ENCODE results near the gene SLC13A5.

DNA sequence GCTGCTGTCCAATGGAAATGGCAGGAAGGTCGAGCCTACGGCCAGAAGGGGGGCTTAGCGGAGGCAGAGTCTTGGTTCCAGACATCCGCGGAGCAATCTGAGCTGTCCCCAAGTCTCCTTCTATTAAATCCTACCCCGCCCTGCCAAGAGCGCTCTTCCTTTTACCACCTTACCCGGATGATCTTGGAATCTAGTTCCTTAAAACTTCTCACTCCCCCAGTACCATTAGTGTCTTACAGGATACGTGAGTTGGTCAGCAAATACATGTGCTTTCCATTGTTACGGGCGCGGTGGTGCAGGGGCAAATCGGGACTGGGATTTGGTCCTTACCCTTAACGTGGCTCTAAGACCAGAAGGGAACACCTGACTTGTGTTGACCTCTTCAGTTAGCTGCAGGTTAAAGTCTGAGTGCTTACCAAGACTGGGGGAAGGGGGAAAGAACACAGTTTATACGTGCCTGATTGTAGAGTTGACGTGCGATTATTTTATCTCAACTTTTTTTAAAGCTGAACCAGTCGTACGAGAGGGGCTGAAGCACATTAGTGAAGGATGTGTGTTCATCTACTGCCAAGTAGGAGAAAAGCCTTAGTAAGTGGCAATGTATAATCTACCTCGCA is 71.8 kb downstream of the SLC13A5 start:
- TF ChIP-seq CTCF (IDR thresholded peaks at IDR 0.05 in 2 of 3, conservative IDR thresholded peaks at IDR 0.05 in 1 of 3; ENCODE audit: control insufficient read depth in 2 of 3, extremely low read depth in 1 of 3, insufficient read depth in 1 of 3, low read depth in 3 of 3, low read length in 3 of 3): no peak
- TF ChIP-seq POLR2AphosphoS2 (IDR thresholded peaks at IDR 0.05; ENCODE audit: low read depth, low read length): no peak
- no peak for TF ChIP-seq YY1 (IDR thresholded peaks at IDR 0.05; ENCODE audit: low read depth, low read length)
- no peak for TF ChIP-seq BRCA1 (IDR thresholded peaks at IDR 0.05; ENCODE audit: low read depth, low read length)
- TF ChIP-seq REST (IDR thresholded peaks at IDR 0.05; ENCODE audit: low read depth, low read length): no peak
- TF ChIP-seq RFX5 (IDR thresholded peaks at IDR 0.05; ENCODE audit: low read depth, low read length): no peak
- no peak for TF ChIP-seq EP300 (IDR thresholded peaks at IDR 0.05; ENCODE audit: borderline replicate concordance in 1 of 2, control insufficient read depth in 1 of 2, low read depth in 2 of 2, low read length in 2 of 2)
- no peak for TF ChIP-seq ZNF274 (IDR thresholded peaks at IDR 0.05; ENCODE audit: insufficient read depth, insufficient read length)
- no peak for TF ChIP-seq NR2F1 (conservative IDR thresholded peaks at IDR 0.05)
- TF ChIP-seq EZH2 (IDR thresholded peaks at IDR 0.05; ENCODE audit: borderline replicate concordance, control insufficient read depth, low read depth, low read length): no peak
- no peak for TF ChIP-seq TCF7 (IDR thresholded peaks at IDR 0.05; ENCODE audit: borderline replicate concordance)
- TF ChIP-seq ZNF217 (IDR thresholded peaks at IDR 0.05): no peak
